Raji (cell line): ENCODE results near the gene KMT2E.

Experiments used
- POLR2A ChIP-seq: IDR thresholded peaks from 2 replicates; pipeline ENCODE4 v1.6.1; 2011; ENCODE audit warnings: low read depth, low read length, control low read depth; ENCODE audit not compliant: insufficient read depth

Gene KMT2E

DNA sequence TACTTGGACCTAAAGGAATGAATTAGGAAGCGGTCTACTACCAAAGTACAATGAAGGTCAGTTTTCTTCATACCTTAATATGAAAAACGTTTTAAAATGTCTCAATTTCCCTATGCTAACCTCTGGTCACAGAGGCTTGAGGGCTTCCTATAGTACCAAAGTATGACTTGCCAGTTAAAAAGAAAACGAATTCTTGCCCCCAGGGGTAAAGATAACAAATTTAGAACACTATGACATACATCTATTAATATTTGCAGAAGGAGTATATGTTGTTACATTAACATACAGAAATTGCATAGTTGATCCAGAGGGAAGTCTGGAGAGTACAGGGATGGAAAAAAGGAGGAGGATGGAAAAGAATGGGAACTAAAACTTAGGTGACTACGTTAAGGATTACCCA, 13.8 kb upstream of the KMT2E start:
- TF ChIP-seq POLR2A = no peak

DNA sequence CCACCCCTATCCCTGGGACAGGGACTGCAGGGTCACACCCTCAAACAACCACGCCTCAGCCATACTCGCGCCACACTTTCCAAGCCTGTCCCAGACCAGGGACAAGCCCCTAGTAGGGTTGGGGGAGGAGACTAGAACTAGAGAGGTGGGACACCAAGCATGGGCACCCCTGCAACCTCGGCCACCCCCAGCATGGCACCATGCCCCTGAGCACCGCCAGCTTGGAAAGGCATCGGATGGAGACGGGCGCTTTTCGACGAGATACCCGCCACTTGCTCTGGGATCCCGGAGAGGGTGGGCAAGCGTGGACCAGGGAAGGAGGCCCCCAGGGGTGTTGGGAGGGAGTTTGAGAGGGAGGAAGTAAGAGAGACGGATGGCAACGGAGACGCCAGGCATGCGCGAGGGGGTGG, 13.1 kb upstream of the KMT2E start:
- TF ChIP-seq POLR2A = no peak

DNA sequence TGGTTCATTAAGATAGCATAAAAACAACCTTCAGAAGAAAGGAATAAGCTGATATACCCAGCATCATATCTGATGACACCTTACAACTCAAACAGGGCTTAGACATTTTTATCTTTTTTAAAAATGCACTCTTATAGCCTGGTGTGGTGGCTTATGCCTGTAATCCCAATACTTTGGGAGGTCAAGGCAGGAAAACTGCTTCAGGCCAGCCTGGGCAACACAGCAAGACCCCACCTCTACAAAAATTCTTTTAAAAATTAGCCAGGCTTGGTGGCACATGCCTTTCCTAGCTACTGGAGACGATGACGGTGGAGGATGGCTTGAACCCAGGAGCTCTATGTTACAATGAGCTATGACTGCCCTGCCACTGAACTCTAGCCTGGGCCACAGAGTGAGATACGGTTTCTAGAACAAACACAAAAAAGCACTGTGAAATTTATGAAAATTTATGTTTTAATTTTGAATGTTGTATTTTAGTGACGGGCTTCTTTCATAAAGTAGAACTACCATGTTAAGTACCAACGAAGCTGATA, 12.3 kb upstream of the KMT2E start:
- TF ChIP-seq POLR2A = no peak

DNA sequence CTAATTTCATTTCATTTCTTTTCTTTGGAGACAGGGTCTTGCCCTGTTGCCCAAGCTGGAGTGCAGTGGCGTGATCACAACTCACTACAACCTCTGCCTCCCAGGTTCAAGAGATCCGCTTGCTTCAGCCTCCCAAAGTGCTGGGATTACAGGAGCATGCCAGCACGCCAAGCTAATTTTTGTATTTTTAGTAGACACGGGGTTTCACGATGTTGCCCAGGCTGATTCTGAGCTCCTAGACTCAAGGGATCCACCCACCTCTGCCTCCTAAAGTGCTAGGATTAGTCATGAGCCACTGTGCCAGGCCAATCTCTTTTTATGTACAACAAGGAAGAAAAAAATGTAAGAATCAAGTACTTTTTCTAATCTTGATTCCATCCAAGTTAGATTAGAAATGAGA, 10.7 kb upstream of the KMT2E start:
- no peak for TF ChIP-seq POLR2A

DNA sequence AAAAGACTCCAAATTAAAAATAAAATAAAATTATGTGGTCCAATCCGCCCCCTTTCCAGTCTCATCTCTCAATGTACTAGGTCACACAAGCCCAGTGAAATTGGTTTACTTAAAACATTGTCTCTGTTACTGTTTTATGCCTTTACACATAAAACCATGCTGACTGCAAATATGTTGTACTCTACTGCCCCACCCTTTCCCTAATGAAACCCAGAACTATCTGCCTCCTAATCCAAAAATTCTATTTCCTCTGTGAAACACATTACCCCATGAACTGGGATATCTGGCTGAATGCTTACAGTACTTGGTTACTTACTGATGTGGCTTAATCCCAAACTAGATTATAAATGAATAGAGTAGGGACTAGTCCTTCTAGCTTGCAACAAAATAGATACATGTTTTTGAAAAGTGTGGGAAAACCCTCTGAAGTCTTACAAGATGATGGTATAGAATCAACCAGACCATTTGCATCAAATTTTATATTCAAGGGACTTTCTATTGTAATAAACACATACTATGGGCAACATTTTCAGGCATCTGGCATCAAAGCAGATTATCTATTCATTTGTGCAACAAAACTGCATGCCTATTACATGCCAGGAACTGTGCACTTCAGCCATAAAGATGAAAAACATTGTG, 10.0 kb upstream of the KMT2E start:
- TF ChIP-seq POLR2A = no peak

DNA sequence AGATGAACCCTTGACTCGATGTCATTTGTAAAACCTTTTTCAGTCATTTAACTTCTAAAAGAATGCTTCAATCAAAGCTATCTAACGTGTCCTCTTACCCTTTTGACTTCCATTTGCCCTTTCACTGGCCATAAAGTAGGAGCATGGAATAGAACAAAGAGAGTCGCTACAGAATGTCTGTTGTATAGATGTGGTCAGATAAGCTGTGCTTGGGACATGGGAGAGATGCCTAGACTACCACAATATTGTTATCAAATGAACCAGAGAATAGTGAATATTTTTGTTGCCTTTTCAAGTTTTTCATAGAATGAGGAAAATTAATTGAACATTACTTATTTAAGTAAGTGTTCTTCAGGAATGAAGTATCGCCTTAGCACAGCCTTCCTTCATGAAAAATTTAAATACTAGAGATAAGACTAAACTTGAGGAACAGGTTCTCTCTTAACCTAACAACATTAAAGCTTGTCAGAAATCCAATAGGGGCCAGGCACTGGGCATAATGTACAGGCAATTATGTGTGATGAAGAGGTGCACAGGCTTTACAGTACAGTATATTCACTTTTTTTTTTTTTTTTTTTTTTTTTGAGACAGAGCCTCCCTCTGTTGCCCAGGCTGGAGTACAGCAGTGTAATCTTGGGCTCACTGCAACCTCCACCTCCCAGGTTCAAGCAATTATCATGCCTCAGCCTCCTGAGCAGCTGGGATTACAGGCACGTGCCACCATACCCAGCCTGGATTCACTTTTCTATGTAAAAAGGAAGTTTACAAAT, 7.5 kb upstream of the KMT2E start:
- no peak for TF ChIP-seq POLR2A

DNA sequence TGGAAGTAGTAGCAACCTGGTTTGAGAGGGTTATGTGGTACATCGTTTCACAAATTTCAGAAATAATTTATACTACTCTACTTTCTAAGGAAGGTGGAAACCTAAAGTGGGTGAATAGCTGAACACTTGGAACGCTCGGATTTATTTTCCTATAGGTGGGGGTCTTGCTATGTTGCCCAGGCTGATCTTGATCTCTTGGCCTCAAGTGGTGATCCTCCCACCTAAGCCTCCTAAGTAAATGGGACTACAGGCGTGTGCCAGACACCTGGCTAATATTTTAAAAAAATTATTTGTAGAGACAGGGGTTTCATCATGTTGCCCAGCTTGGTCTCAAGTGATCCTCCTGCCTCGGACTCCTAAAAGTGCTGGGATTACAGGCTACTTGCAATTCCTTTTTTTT, 6.7 kb upstream of the KMT2E start:
- no peak for TF ChIP-seq POLR2A

DNA sequence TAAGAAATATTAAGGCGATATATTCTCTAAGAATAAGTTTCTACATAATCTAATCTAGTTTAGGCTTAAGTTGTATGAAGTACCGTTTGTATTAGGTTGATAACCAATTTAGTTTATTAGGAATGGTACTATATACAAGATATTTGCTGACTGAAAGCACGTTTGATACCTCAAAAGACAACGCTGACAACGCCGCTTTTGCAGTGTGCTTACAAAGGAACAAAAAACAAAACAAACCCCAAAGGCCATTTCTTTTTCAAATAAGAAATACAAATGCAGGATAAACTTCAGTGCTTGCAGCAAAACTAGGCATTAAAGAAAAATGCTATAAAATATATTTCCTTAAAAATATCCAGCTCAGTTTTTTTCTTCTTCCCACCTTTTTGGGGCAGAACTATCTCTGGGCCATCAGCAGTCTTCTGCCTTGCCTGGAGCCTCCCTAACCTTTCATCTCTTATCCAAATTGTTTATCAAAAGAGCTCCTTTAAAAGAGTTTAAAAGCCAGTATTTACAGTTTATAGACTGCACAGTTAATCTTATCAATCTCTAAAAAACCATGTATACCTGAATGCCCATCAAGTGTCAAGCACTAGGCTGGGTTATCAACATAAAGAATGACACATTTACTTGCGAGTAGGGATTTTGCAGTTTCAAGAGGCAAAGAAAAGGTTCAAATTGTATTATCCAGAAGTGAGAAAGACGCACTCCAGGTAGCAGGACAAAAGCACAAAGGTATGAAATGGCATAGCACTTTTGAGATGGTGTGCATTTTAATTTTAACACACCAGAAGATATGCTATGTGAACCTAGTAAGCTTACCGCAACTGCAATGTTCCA, 4.1 kb upstream of the KMT2E start:
- TF ChIP-seq POLR2A = no peak

DNA sequence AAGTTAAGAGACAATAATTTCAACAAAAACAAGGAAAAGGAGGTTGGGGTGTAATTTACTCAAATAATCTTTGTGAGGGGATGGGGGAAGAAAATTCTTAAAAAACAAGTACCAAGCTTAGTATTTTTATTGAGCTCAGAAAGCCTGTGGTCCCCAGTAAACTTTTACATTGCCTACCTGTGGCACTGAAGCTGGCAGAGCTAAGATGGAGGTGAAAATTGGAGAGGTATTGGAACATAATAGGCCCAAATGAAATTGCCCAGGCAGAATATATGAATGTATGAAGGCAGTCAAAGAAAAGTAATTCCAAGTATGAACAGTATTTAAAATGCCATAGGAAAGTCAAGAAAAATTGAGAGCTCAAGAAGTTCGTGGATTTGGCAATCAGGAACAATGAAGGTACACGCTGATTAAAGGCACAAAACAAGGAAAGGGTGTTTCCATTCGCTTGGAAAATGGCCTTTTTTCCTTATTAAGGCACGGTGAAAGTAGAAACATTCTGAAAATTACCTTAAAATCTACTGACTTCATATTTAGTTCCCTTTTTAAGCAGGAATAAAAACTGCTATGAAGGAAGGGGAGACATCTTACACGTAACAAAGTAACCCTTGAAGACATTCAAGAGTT, 3.4 kb upstream of the KMT2E start:
- TF ChIP-seq POLR2A = no peak

DNA sequence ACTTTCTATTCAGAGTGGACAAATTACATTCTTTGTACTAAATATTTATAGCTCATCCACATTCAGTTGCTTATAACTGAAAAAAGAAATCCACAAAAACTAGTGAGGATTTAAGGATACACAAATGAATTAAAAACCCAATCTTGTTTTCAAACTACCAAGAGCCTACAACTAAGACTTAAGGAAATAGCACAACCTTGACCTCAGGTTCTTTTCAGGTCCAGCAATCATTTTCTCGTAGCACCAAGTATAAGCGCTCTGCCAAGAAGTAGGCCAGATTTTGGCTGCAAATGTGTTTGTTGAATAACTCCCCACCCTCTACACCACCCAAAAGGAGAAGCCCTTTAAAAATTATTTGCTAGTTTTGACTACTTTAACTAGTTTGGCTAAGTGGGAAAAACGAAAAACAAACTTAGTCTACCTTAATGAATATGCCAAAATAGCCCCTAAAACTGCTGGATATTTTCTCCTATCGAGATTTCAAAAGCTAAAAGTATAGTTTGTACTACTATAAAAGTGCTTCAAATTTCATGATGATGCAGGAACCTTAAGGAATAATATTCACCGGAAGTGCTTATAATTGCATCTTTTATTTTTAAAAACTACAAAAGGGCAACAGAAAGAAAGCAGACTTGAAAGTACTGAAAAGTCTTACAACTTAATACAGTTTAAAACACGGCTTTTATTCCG, 2.7 kb upstream of the KMT2E start:
- TF ChIP-seq POLR2A = no peak

DNA sequence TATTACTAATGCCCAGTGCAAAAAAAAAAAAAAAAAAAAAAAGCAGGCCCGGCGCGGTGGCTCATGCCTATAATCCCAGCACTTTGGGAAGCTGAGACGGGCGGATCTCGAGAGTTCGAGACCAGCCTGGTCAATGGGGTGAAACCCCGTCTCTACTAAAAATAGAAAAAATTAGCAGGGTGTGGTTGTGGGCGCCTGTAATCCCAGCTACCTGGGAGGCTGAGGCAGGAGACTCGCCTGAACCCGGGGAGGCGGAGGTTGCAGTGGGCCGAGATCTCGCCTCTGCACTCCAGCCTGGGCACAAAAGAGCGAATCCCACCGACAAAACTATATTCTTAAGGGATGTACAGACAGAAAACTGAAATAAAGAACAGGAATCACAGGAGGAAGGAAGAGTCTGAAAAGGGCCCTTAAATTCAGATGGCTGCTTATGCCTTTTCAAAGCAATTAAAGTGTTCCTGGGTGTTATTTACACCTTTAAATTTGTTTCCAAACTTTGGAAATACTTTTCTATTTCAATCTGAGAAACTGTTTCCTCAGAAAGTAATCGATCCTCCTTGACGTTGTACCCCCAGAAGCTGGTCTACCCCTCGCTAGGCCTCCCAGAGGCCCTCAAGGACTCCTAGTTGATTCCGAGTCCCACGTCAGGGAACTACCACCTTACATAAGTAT, 2.0 kb upstream of the KMT2E start:
- no peak for TF ChIP-seq POLR2A

DNA sequence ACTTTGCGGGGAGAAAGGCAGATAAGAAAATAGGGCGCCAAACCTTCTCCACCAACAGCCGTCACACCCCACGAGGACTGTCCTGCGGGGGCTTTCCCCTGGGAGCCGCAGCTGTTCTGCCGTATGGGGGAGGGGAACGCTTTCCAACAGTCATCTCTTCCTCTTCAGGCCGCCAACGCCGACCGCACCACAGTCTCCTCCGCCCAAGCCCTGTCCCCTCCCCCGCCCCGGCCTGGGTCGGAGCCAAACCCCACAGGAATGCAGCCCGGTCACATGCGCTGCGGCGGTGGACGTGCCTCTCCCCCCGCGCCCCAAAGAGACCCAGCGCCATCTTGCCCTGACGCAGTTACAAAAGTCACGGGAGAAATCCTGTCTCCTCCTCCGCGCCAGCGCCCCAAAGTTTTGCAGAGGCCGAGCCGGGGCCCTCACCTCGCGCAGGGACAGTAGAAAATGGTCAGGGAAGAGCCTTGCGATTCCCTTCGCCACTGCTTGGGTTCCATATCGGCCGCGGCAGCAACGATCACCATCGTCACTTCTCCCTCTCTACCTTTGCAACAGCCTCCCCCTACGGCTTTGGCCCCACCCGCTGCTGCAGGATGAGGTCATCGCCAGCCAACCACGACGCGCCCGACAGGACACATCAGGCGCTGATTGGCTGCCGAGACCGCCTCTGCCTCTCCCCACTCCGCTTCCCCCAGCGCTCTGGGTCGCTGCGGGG, 1.3 kb upstream of the KMT2E start:
- peak; percentile 70; the same call in 1 of the 2 replicates for TF ChIP-seq POLR2A

DNA sequence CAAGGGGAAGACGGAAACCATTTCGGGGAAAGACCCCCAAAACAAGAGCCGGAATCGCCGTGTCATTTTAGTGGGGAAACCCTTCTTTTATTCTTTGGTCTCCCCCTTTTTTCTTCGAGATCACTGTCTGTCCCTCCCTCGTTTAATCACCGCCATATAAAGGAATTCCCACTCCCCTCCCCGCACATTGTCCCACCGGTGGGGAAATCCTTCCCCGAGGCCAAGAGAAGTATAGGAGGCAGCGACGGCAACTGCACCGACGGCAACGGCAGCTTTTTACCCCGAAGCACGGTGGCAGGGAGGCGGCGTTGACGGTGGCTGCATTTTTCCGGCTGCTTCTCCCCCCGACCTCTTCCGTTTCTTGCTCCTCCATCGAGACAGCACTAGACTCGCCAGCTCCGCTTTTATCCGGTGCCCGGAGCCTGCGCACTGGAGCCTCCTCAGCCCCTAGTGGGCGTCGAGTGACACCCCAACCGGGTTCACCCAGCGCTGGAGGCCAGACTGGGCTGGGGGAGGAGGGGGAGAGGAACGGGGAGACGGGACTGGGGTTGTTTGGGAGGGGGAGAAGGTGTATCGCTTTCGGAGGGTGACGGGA, 687 bp upstream of the KMT2E start:
- peak; percentile 65; the same call in 1 of the 2 replicates for TF ChIP-seq POLR2A
